Transverse colon (tissue), 4 donors: ENCODE measurements around the gene SRGN. TPM values are rescaled to one million over a fixed set of nuclear protein-coding genes. Genes with fewer than 3 reads are reported as not detected.

ENCODE experiments used
- DNase-seq: peaks from one replicate; pipeline ENCODE4 v3.0.0-alpha.2; 2019
- H3K27ac ChIP-seq, 4 donors: fragments of 200-600 bp; sonication (generic); 2 replicates each; pipeline ENCODE4 v1.5.1; 2016 to 2018; ENCODE audit warnings: inconsistent platforms in 4 of 4
- H3K27me3 ChIP-seq: fragments of 200-600 bp; sonication (generic); 2 replicates; pipeline ENCODE4 v1.5.1; 2017; ENCODE audit warnings: inconsistent platforms
- H3K36me3 ChIP-seq, 4 donors: fragments of 200-600 bp; sonication (generic); 2 replicates each; pipeline ENCODE4 v1.5.1; 2017 to 2019; ENCODE audit warnings: inconsistent platforms in 4 of 4
- H3K4me1 ChIP-seq, 4 donors: fragments of 200-600 bp; sonication (generic); 2 replicates each; pipeline ENCODE4 v1.5.1; 2017 to 2020; ENCODE audit warnings: inconsistent platforms in 4 of 4
- H3K4me3 ChIP-seq, 4 donors: fragments of 200-600 bp; sonication (generic); 1 replicate in 1 of 4; 2 replicates in 3 of 4; pipeline versions ENCODE4 v1.5.1 to v1.6.1; 2017 to 2019; ENCODE audit warnings: inconsistent platforms in 4 of 4
- H3K9me3 ChIP-seq, 2 donors: fragments of 200-600 bp; sonication (generic); 2 replicates each; pipeline ENCODE4 v1.5.1; 2017 to 2019; ENCODE audit warnings: inconsistent platforms in 2 of 2
- CTCF ChIP-seq, 5 experiments: fragments of 200-600 bp in 3 of 5; fragments of 450-650 bp in 2 of 5; sonication (generic) in 3 of 5; IDR thresholded peaks; 1 replicate in 2 of 5; 2 replicates in 3 of 5; pipeline ENCODE4 v1.5.1; 2016 to 2017; ENCODE audit warnings: antibody characterized with exemption in 5 of 5, inconsistent platforms in 3 of 5, mild to moderate bottlenecking in 2 of 5, moderate library complexity in 1 of 5
- EP300 ChIP-seq: sonication (generic); formaldehyde crosslinking; IDR thresholded peaks from one replicate; pipeline ENCODE4 v1.6.1; 2017; ENCODE audit warnings: antibody characterized with exemption, low read depth
- POLR2A ChIP-seq: fragments of 450-650 bp; IDR thresholded peaks from one replicate; pipeline ENCODE4 v1.6.1; 2016; ENCODE audit warnings: antibody characterized with exemption, mild to moderate bottlenecking, moderate library complexity
- POLR2AphosphoS5 ChIP-seq, 3 donors: sonication (generic); formaldehyde crosslinking; IDR thresholded peaks; one replicate each; pipeline ENCODE4 v1.6.1; 2016; ENCODE audit warnings: antibody characterized with exemption in 3 of 3
- WGBS, 2 donors: methylation state at CpG; one replicate each; pipeline ENCODE4 v1.1.5; 2018; ENCODE audit warnings: low coverage in 1 of 2; 5-methylcytosine and 5-hydroxymethylcytosine counted together
- in situ Hi-C, 4 donors: fragments of 200-750 bp; cut with MboI; loops; one replicate each; pipeline versions ENCODE4 v1.15.0 to v1.15.1; 2017; ENCODE audit warnings: low sequenced_read_pairs in 3 of 4, low pct_ligation_motif_present in 1 of 4, low pct_unique_long_range_greater_than_20kb in 1 of 4
- intact Hi-C: fragments of 100-400 bp; cut with DNase I; formaldehyde crosslinking; loops from one replicate; pipeline ENCODE4 v1.15.1; 2023; ENCODE audit warnings: low total_unique reads
- total RNA-seq, 4 donors: library from RNA; depleted of rRNA; stranded (reverse); fragments of >200 nt; gene quantifications; one replicate each; pipeline ENCODE4 v1.1.0, GENCODE V29; 2016

Gene SRGN
- total RNA-seq, 4 donors from 2014 or later = 9.0 to 83.8 (median 20.3) TPM

- DNase-seq = no peak
- Histone ChIP-seq H3K4me1 (no peaks in the 10 kb centered on the region), H3K27me3 (no peaks in the 10 kb centered on the region), H3K36me3 (no peaks in the 10 kb centered on the region), H3K4me3 (no peak overlapping the region), H3K9me3 (no peaks in the 10 kb centered on the region), H3K27ac (no peak overlapping the region)
- no peak for TF ChIP-seq POLR2AphosphoS5 (IDR thresholded peaks at IDR 0.05)
- no peak for TF ChIP-seq CTCF (IDR thresholded peaks at IDR 0.05)
- TF ChIP-seq POLR2A = no peak
- TF ChIP-seq EP300 = no peak
- in situ Hi-C loops = loop anchor here in 2 of 4 donors (25.0 kb wide), 2 partner anchors 95 to 120 kb away; partner anchors contain the start of gene KIFBP (in 1 of the 2)
- intact Hi-C loops = no loop called here
- whole genome bisulfite sequencing, 2 donors = 100% methylated on average over 2 of the region's 2 CpGs; no CpG with 5 or more reads in 1 of the 2 donors
Measured at GRCh38 chr10:69107699-69108098, 19.8 kb downstream of the SRGN start.

GRCh38 chr10:69119896-69120295 lies 32.0 kb downstream of the SRGN start:
- Histone ChIP-seq H3K4me3 (no peak overlapping the region), H3K4me1 (peaks cover 0 to 6% (median under 1%) of the 10 kb centered on the region in 4 donors), H3K27me3 (no peaks in the 10 kb centered on the region), H3K36me3 (no peaks in the 10 kb centered on the region), H3K9me3 (no peaks in the 10 kb centered on the region), H3K27ac (no peak overlapping the region)
- 33 to 79% methylated on average over 1 of the region's 1 CpG for WGBS, 2 donors
- in situ Hi-C loops (loop anchor here in 3 of 4 donors (10.0 to 25.0 kb wide), 3 partner anchors 108 to 133 kb away; partner anchors contain the start of gene KIFBP (in 1 of the 3)), intact Hi-C loops (no loop called here)
- no peak for DNase-seq
- TF ChIP-seq EP300 (no peak), POLR2AphosphoS5 (IDR thresholded peaks at IDR 0.05) (no peak), POLR2A (no peak), CTCF (IDR thresholded peaks at IDR 0.05) (no peak)

DNA sequence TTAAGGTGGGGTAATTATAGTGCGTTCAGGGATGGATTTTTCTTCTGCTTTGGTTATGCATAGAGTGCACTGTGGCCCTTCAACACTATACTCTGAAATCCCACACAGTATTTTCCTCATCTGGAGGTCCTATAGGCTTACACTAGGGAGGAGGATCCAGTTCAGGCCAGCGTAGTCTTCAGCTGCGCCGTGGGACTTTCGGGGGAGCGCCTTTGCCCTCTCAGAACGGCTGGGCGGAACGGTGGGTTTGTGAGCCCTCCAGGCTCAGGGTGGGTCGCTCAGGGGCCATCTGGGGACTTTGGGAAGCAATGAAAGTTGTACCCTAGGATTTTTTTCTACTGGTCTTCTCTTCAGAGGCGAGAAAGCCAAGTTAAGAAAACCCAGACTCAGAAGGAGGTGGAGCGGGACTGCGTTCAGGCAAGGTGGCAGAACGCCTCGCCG lies 35.4 kb downstream of the SRGN start:
- Histone ChIP-seq H3K4me1 (peaks cover 0 to 22% (median 15%) of the 10 kb centered on the region in 4 donors), H3K27me3 (no peaks in the 10 kb centered on the region), H3K36me3 (no peaks in the 10 kb centered on the region), H3K4me3 (peak overlapping the region; percentile 26 to 98 (median 76)), H3K27ac (peak overlapping the region; percentile 90 to 99 (median 93)), H3K9me3 (no peaks in the 10 kb centered on the region)
- DNase-seq = peak; percentile 65
- TF ChIP-seq EP300 = no peak
- TF ChIP-seq POLR2AphosphoS5 (IDR thresholded peaks at IDR 0.05) = no peak
- no peak for TF ChIP-seq CTCF (IDR thresholded peaks at IDR 0.05)
- TF ChIP-seq POLR2A = no peak
- in situ Hi-C loops (loop anchor here in 2 of 4 donors (25.0 kb wide), 2 partner anchors 111 to 136 kb away; partner anchors contain the start of gene KIFBP (in 1 of the 2)), intact Hi-C loops (no loop called here)
- 0% methylated on average over 16 of the region's 16 CpGs; no CpG with 5 or more reads in 1 of the 2 donors for WGBS, 2 donors

DNA sequence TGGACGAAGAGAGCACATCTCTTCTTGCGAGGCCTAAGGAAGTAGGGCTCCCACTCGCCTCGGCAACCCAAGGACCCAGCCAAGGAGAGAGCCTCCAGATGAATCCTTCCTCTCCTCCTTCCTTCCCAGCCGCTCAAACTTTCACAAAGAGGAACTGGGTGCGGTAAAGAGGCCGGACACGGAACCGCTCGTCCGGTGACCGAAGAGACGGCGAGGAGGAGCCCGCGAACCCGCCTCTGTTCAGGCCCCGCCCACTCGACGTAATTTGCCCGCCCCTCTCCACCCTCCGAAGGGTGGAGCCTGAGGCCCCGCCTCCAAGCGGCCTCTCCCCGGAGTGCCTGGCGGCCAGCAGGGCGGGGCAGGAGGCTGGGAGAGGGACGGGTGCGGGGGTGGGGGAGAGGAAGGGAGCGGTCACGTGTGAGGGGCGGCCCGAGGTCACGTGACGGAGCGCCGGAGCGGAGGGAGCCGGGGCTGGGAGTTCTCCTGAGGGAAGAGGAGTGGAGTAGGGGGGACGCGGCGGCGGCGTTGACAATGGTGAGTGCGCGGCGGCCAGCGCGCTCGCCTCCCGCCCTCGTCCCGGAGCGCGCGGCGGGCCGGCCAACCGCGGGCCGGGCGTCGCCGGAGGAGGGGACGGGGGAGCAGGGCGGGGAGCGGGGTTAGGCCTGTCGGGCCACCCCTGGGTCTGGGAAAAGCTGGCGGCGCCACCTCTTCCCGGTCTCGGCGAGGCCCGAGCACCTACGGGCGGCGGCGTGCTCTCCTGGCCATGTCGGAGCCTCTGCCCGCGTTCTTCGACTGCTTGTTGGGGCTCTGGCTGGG lies 36.1 kb downstream of the SRGN start, which contains the start of gene VPS26A:
Gene VPS26A (plus strand): TSS at position 432 of the 816 bp plus-strand sequence. CDS start 100 bp downstream, at position 532.
- 0% methylated on average over 59 of the region's 82 CpGs; no CpG with 5 or more reads in 1 of the 2 donors for WGBS, 2 donors
- in situ Hi-C loops = loop anchor here in 2 of 4 donors (25.0 kb wide), 2 partner anchors 112 to 137 kb away; partner anchors contain the start of gene KIFBP (in 1 of the 2)

More for the DNA sequence above, 36.1 kb downstream of the SRGN start, which contains the start of gene VPS26A:
- Histone ChIP-seq H3K4me1 (peaks cover 0 to 26% (median 15%) of the 10 kb centered on the region in 4 donors), H3K9me3 (no peaks in the 10 kb centered on the region), H3K27ac (peak within 1 kb of the TSS; percentile 90 to 99 (median 93)), H3K4me3 (peak within 1 kb of the TSS; percentile 74 to 98 (median 85)), H3K36me3 (no peaks in the 10 kb centered on the region), H3K27me3 (no peaks in the 10 kb centered on the region)
- DNase-seq = peak; percentile 99
- TF ChIP-seq EP300 = no peak
- TF ChIP-seq POLR2AphosphoS5 (IDR thresholded peaks at IDR 0.05) = peak; percentile 94 to 98 (median 98)
- TF ChIP-seq CTCF (IDR thresholded peaks at IDR 0.05) = peak in 1 of 5 experiments; percentile 27
- peak; percentile 98 for TF ChIP-seq POLR2A
- intact Hi-C loops = no loop called here
